GM21381 (cell line): Measurements from ENCODE around the gene MICU2.
A peak's percentile ranks its signal among the peaks of the same experiment; 100 is the strongest.

Source experiments
- ATAC-seq: cut with Tn5 transposase; IDR thresholded peaks from one replicate; pipeline ENCODE4 v1.9.1; 2021; ENCODE audit warnings: mild to moderate bottlenecking, moderate library complexity; ENCODE audit not compliant: unreplicated experiment

MICU2 gene

GRCh38 chr13:21603531-21604448 lies at the start of gene MICU2:
TSS of gene MICU2 (minus strand) at chr13:21604170. CDS start at chr13:21604148, 22 bp downstream.
- ATAC-seq: peak; percentile 96

GRCh38 chr13:21641629-21642028 lies 37.7 kb upstream of the MICU2 start:
- no peak for ATAC-seq

GRCh38 chr13:21639561-21639960 lies 35.6 kb upstream of the MICU2 start:
- no peak for ATAC-seq

- ATAC-seq: no peak
These were observed 34.6 kb upstream of the MICU2 start for GRCh38 chr13:21638319-21639282.

GRCh38 chr13:21637296-21637695 lies 33.3 kb upstream of the MICU2 start:
- ATAC-seq: no peak

GRCh38 chr13:21636656-21637055 lies 32.7 kb upstream of the MICU2 start:
- no peak for ATAC-seq

GRCh38 chr13:21632196-21632595 lies 28.2 kb upstream of the MICU2 start:
- ATAC-seq: no peak

- no peak for ATAC-seq
These were observed 21.4 kb upstream of the MICU2 start for GRCh38 chr13:21625366-21625765.

GRCh38 chr13:21620861-21621260 lies 16.9 kb upstream of the MICU2 start:
- no peak for ATAC-seq

GRCh38 chr13:21619633-21620220 lies 15.8 kb upstream of the MICU2 start:
- ATAC-seq: no peak

- ATAC-seq: no peak
These were observed 12.9 kb upstream of the MICU2 start for GRCh38 chr13:21616880-21617279.

- ATAC-seq: no peak
These were observed 12.4 kb upstream of the MICU2 start for GRCh38 chr13:21616205-21616866.

GRCh38 chr13:21615427-21615826 lies 11.5 kb upstream of the MICU2 start:
- ATAC-seq: no peak

- ATAC-seq: no peak
These were observed 9.8 kb upstream of the MICU2 start for GRCh38 chr13:21613791-21614190.

- no peak for ATAC-seq
These were observed 7.4 kb upstream of the MICU2 start for GRCh38 chr13:21611385-21611784.

GRCh38 chr13:21610687-21611086 lies 6.7 kb upstream of the MICU2 start:
- ATAC-seq: no peak

GRCh38 chr13:21608961-21609360 lies 5.0 kb upstream of the MICU2 start:
- no peak for ATAC-seq

GRCh38 chr13:21606796-21607195 lies 2.8 kb upstream of the MICU2 start:
- ATAC-seq: no peak

- ATAC-seq: no peak
These were observed 2.3 kb upstream of the MICU2 start for GRCh38 chr13:21606251-21606650.

- no peak for ATAC-seq
These were observed 7.2 kb downstream of the MICU2 start for GRCh38 chr13:21596722-21597121.

- peak; percentile 50 for ATAC-seq
These were observed 8.5 kb downstream of the MICU2 start for GRCh38 chr13:21595546-21595822.
